Activated naive CD4-positive, alpha-beta T cell treated with anti-CD3 and anti-CD28 coated beads, Interleukin-2, amount 50 U/mL, for 24 hours (primary cell): ENCODE results near the gene ELOVL5.
A peak's percentile ranks its signal among the peaks of the same experiment; 100 is the strongest.

Experiments
- H3K27ac Mint-ChIP-seq: one replicate; pipeline ENCODE4 v1.8.0; 2021; ENCODE audit warnings: mild to moderate bottlenecking, mixed read lengths
- H3K27me3 Mint-ChIP-seq: one replicate; pipeline ENCODE4 v1.8.0; 2021; ENCODE audit warnings: mixed read lengths
- H3K36me3 Mint-ChIP-seq: one replicate; pipeline ENCODE4 v1.8.0; 2021; ENCODE audit warnings: mixed read lengths
- H3K4me1 Mint-ChIP-seq: one replicate; pipeline ENCODE4 v1.8.0; 2021; ENCODE audit warnings: mixed read lengths
- H3K4me3 Mint-ChIP-seq: one replicate; pipeline ENCODE4 v1.8.0; 2021; ENCODE audit warnings: mild to moderate bottlenecking, mixed read lengths
- H3K9me3 Mint-ChIP-seq: one replicate; pipeline ENCODE4 v1.8.0; 2021; ENCODE audit warnings: mixed read lengths

Gene ELOVL5

GRCh38 chr6:53287336-53288225 lies 61.2 kb downstream of the ELOVL5 start:
- H3K4me3 Mint-ChIP-seq, result no peak overlapping the region
- peak overlapping the region; percentile 85 for H3K27ac Mint-ChIP-seq
- H3K4me1 Mint-ChIP-seq, result peaks cover 81% of the 10 kb centered on the region
- H3K36me3 Mint-ChIP-seq, result peaks cover 15% of the 10 kb centered on the region
- H3K9me3 Mint-ChIP-seq, result no peaks in the 10 kb centered on the region
- H3K27me3 Mint-ChIP-seq, result no peaks in the 10 kb centered on the region

- Mint-ChIP-seq H3K4me1 (peaks cover 73% of the 10 kb centered on the region), H3K27me3 (no peaks in the 10 kb centered on the region), H3K27ac (peak overlapping the region; percentile 52)
Measured at GRCh38 chr6:53284901-53285300, 63.8 kb downstream of the ELOVL5 start.

GRCh38 chr6:53282741-53283140 lies 66.0 kb downstream of the ELOVL5 start:
- Mint-ChIP-seq H3K4me1 (peaks cover 63% of the 10 kb centered on the region), H3K36me3 (peaks cover 15% of the 10 kb centered on the region), H3K27me3 (no peaks in the 10 kb centered on the region), H3K4me3 (no peak overlapping the region), H3K9me3 (no peaks in the 10 kb centered on the region), H3K27ac (no peak overlapping the region)

More at GRCh38 chr6:53284901-53285300, 63.8 kb downstream of the ELOVL5 start:
- Mint-ChIP-seq H3K4me3 (no peak overlapping the region), H3K36me3 (peaks cover 11% of the 10 kb centered on the region), H3K9me3 (no peaks in the 10 kb centered on the region)

GRCh38 chr6:53282234-53282633 lies 66.5 kb downstream of the ELOVL5 start:
- H3K27ac Mint-ChIP-seq, result no peak overlapping the region
- H3K9me3 Mint-ChIP-seq, result no peaks in the 10 kb centered on the region
- peaks cover 58% of the 10 kb centered on the region for H3K4me1 Mint-ChIP-seq
- H3K4me3 Mint-ChIP-seq, result no peak overlapping the region
- H3K27me3 Mint-ChIP-seq, result no peaks in the 10 kb centered on the region
- peaks cover 13% of the 10 kb centered on the region for H3K36me3 Mint-ChIP-seq

GRCh38 chr6:53281518-53282215 lies 67.1 kb downstream of the ELOVL5 start:
- H3K27ac Mint-ChIP-seq, result no peak overlapping the region
- no peaks in the 10 kb centered on the region for H3K9me3 Mint-ChIP-seq
- peaks cover 13% of the 10 kb centered on the region for H3K36me3 Mint-ChIP-seq
- H3K4me3 Mint-ChIP-seq, result no peak overlapping the region
- H3K27me3 Mint-ChIP-seq, result no peaks in the 10 kb centered on the region
- H3K4me1 Mint-ChIP-seq, result peaks cover 56% of the 10 kb centered on the region

GRCh38 chr6:53280207-53280606 lies 68.5 kb downstream of the ELOVL5 start:
- no peak overlapping the region for H3K4me3 Mint-ChIP-seq
- H3K27ac Mint-ChIP-seq, result no peak overlapping the region
- H3K36me3 Mint-ChIP-seq, result peaks cover 13% of the 10 kb centered on the region
- no peaks in the 10 kb centered on the region for H3K27me3 Mint-ChIP-seq
- H3K9me3 Mint-ChIP-seq, result no peaks in the 10 kb centered on the region
- peaks cover 55% of the 10 kb centered on the region for H3K4me1 Mint-ChIP-seq

GRCh38 chr6:53279293-53279692 lies 69.5 kb downstream of the ELOVL5 start:
- Mint-ChIP-seq H3K9me3 (no peaks in the 10 kb centered on the region), H3K4me3 (no peak overlapping the region), H3K27ac (no peak overlapping the region), H3K4me1 (peaks cover 47% of the 10 kb centered on the region), H3K27me3 (no peaks in the 10 kb centered on the region), H3K36me3 (peaks cover 13% of the 10 kb centered on the region)

- no peak overlapping the region for H3K27ac Mint-ChIP-seq
Measured at GRCh38 chr6:53273370-53273769, 75.4 kb downstream of the ELOVL5 start.

GRCh38 chr6:53269827-53270226 lies 78.9 kb downstream of the ELOVL5 start:
- Mint-ChIP-seq H3K36me3 (peaks cover 32% of the 10 kb centered on the region), H3K4me3 (no peak overlapping the region), H3K27ac (no peak overlapping the region), H3K9me3 (no peaks in the 10 kb centered on the region), H3K27me3 (no peaks in the 10 kb centered on the region), H3K4me1 (no peaks in the 10 kb centered on the region)

More at GRCh38 chr6:53273370-53273769, 75.4 kb downstream of the ELOVL5 start:
- peaks cover 25% of the 10 kb centered on the region for H3K36me3 Mint-ChIP-seq
- H3K27me3 Mint-ChIP-seq, result no peaks in the 10 kb centered on the region
- no peak overlapping the region for H3K4me3 Mint-ChIP-seq
- no peaks in the 10 kb centered on the region for H3K4me1 Mint-ChIP-seq
- H3K9me3 Mint-ChIP-seq, result no peaks in the 10 kb centered on the region

GRCh38 chr6:53268858-53269608 lies 79.7 kb downstream of the ELOVL5 start:
- Mint-ChIP-seq H3K4me3 (no peak overlapping the region), H3K27me3 (no peaks in the 10 kb centered on the region), H3K9me3 (no peaks in the 10 kb centered on the region), H3K4me1 (no peaks in the 10 kb centered on the region), H3K27ac (no peak overlapping the region), H3K36me3 (peaks cover 34% of the 10 kb centered on the region)

GRCh38 chr6:53266553-53267090 lies 82.1 kb downstream of the ELOVL5 start:
- Mint-ChIP-seq H3K4me3 (no peak overlapping the region), H3K27ac (no peak overlapping the region), H3K4me1 (no peaks in the 10 kb centered on the region), H3K36me3 (peaks cover 36% of the 10 kb centered on the region), H3K27me3 (no peaks in the 10 kb centered on the region), H3K9me3 (no peaks in the 10 kb centered on the region)

GRCh38 chr6:53264915-53265607 lies 83.7 kb downstream of the ELOVL5 start:
- Mint-ChIP-seq H3K4me3 (no peak overlapping the region), H3K4me1 (no peaks in the 10 kb centered on the region), H3K9me3 (no peaks in the 10 kb centered on the region), H3K27ac (no peak overlapping the region), H3K27me3 (no peaks in the 10 kb centered on the region), H3K36me3 (peaks cover 42% of the 10 kb centered on the region)

GRCh38 chr6:53264337-53264736 lies 84.4 kb downstream of the ELOVL5 start:
- Mint-ChIP-seq H3K27me3 (no peaks in the 10 kb centered on the region), H3K4me1 (no peaks in the 10 kb centered on the region), H3K9me3 (no peaks in the 10 kb centered on the region), H3K4me3 (no peak overlapping the region), H3K36me3 (peaks cover 37% of the 10 kb centered on the region), H3K27ac (peak overlapping the region; percentile 65)

GRCh38 chr6:53263917-53264316 lies 84.8 kb downstream of the ELOVL5 start:
- H3K4me3 Mint-ChIP-seq, result no peak overlapping the region
- peak overlapping the region; percentile 15 for H3K27ac Mint-ChIP-seq
- no peaks in the 10 kb centered on the region for H3K27me3 Mint-ChIP-seq
- H3K4me1 Mint-ChIP-seq, result no peaks in the 10 kb centered on the region
- peaks cover 38% of the 10 kb centered on the region for H3K36me3 Mint-ChIP-seq
- no peaks in the 10 kb centered on the region for H3K9me3 Mint-ChIP-seq
